Measurements from ENCODE around the gene SYNCRIP. TPM values are rescaled to one million over a fixed set of nuclear protein-coding genes. Genes with fewer than 3 reads are reported as not detected.

Gene SYNCRIP
- total RNA-seq, 1 donor from 2014 or later = 93.6 TPM

GRCh38 chr6:85614780-85615179 lies 27.9 kb downstream of the SYNCRIP start:
- no peak for TF ChIP-seq CTCF (IDR thresholded peaks at IDR 0.05; ENCODE audit: partially characterized antibody, unreplicated experiment)
- peaks cover 1% of the 10 kb centered on the region for H3K9me3 Mint-ChIP-seq (ENCODE audit: unreplicated experiment)
- no peaks in the 10 kb centered on the region for H3K27me3 Mint-ChIP-seq (ENCODE audit: unreplicated experiment)
- no peaks in the 10 kb centered on the region for H3K4me1 Mint-ChIP-seq (ENCODE audit: low read depth, unreplicated experiment)
- peaks cover 4% of the 10 kb centered on the region for H3K36me3 Mint-ChIP-seq (ENCODE audit: unreplicated experiment)
- no peak for DNase-seq
- H3K27ac Mint-ChIP-seq (ENCODE audit: unreplicated experiment) = no peak overlapping the region
- H3K4me3 Mint-ChIP-seq (ENCODE audit: unreplicated experiment) = no peak overlapping the region

GRCh38 chr6:85612690-85613474 lies 29.8 kb downstream of the SYNCRIP start:
- Mint-ChIP-seq H3K36me3 (ENCODE audit: unreplicated experiment) (peaks cover 4% of the 10 kb centered on the region), H3K27me3 (ENCODE audit: unreplicated experiment) (no peaks in the 10 kb centered on the region), H3K4me1 (ENCODE audit: low read depth, unreplicated experiment) (no peaks in the 10 kb centered on the region), H3K27ac (ENCODE audit: unreplicated experiment) (no peak overlapping the region), H3K4me3 (ENCODE audit: unreplicated experiment) (no peak overlapping the region), H3K9me3 (ENCODE audit: unreplicated experiment) (peaks cover 1% of the 10 kb centered on the region)
- TF ChIP-seq CTCF (IDR thresholded peaks at IDR 0.05; ENCODE audit: partially characterized antibody, unreplicated experiment) = no peak
- DNase-seq = no peak

GRCh38 chr6:85610182-85610895 lies 32.3 kb downstream of the SYNCRIP start:
- Mint-ChIP-seq H3K27me3 (ENCODE audit: unreplicated experiment) (no peaks in the 10 kb centered on the region), H3K9me3 (ENCODE audit: unreplicated experiment) (peaks cover 1% of the 10 kb centered on the region), H3K4me3 (ENCODE audit: unreplicated experiment) (no peak overlapping the region), H3K4me1 (ENCODE audit: low read depth, unreplicated experiment) (no peaks in the 10 kb centered on the region), H3K36me3 (ENCODE audit: unreplicated experiment) (peaks cover 4% of the 10 kb centered on the region), H3K27ac (ENCODE audit: unreplicated experiment) (no peak overlapping the region)
- no peak for TF ChIP-seq CTCF (IDR thresholded peaks at IDR 0.05; ENCODE audit: partially characterized antibody, unreplicated experiment)
- no peak for DNase-seq

GRCh38 chr6:85602100-85602499 lies 40.6 kb downstream of the SYNCRIP start:
- no peaks in the 10 kb centered on the region for H3K36me3 Mint-ChIP-seq (ENCODE audit: unreplicated experiment)

More at GRCh38 chr6:85602100-85602499, 40.6 kb downstream of the SYNCRIP start:
- no peak overlapping the region for H3K27ac Mint-ChIP-seq (ENCODE audit: unreplicated experiment)
- no peak for DNase-seq
- TF ChIP-seq CTCF (IDR thresholded peaks at IDR 0.05; ENCODE audit: partially characterized antibody, unreplicated experiment) = no peak
- H3K27me3 Mint-ChIP-seq (ENCODE audit: unreplicated experiment) = no peaks in the 10 kb centered on the region
- H3K4me1 Mint-ChIP-seq (ENCODE audit: low read depth, unreplicated experiment) = no peaks in the 10 kb centered on the region
- H3K4me3 Mint-ChIP-seq (ENCODE audit: unreplicated experiment) = no peak overlapping the region
- H3K9me3 Mint-ChIP-seq (ENCODE audit: unreplicated experiment) = no peaks in the 10 kb centered on the region

All from glutamatergic neuron (in vitro differentiated cells).